Measurements from ENCODE around the gene APAF1.

DNA sequence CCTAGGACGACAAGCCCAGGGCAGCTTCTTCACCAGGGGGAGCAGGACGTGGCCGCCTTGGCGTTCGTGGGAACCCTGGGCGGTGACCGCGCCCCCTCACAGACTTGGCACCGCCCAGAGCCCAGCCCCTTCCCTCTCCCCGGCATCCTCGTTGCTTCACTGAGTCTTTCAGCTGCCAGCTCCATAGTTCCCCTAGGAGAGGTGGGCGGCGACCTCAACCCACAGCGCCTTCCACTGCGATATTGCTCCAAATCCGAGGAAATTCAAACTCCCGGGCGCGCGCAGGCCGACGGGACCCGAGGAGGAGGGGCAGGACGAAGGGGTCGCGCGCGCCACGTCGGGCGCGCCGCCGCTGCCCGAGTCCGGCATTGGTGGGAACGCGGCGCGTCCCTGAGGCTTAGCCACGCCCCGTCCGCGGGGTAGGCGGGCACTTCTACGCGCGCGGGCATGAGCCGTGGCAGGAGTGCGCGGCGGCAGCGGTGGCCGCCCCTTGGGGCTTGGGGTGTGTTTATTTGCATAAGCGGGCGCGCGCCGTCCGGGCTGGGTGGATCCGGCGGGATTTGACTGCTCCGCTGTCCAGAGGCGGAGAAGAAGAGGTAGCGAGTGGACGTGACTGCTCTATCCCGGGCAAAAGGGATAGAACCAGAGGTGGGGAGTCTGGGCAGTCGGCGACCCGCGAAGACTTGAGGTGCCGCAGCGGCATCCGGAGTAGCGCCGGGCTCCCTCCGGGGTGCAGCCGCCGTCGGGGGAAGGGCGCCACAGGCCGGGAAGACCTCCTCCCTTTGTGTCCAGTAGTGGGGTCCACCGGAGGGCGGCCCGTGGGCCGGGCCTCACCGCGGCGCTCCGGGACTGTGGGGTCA lies at the start of gene APAF1, which contains the start of gene IKBIP:
- TF ChIP-seq, protein P1, sequence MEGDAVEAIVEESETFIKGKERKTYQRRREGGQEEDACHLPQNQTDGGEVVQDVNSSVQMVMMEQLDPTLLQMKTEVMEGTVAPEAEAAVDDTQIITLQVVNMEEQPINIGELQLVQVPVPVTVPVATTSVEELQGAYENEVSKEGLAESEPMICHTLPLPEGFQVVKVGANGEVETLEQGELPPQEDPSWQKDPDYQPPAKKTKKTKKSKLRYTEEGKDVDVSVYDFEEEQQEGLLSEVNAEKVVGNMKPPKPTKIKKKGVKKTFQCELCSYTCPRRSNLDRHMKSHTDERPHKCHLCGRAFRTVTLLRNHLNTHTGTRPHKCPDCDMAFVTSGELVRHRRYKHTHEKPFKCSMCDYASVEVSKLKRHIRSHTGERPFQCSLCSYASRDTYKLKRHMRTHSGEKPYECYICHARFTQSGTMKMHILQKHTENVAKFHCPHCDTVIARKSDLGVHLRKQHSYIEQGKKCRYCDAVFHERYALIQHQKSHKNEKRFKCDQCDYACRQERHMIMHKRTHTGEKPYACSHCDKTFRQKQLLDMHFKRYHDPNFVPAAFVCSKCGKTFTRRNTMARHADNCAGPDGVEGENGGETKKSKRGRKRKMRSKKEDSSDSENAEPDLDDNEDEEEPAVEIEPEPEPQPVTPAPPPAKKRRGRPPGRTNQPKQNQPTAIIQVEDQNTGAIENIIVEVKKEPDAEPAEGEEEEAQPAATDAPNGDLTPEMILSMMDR (IDR thresholded peaks at IDR 0.05) = peak; percentile 1
- no peak for TF ChIP-seq EZH2 (IDR thresholded peaks at IDR 0.05; ENCODE audit: borderline replicate concordance, insufficient read depth, low read depth, low read length, poor library complexity, severe bottlenecking)
